GM19240 (cell line): Measurements from ENCODE around the gene SPON2.
A peak's percentile ranks its signal among the peaks of the same experiment; 100 is the strongest.

Source experiments
- DNase-seq: peaks from one replicate; pipeline ENCODE4 v3.0.0; 2011; ENCODE audit warnings: low spot score; ENCODE audit not compliant: insufficient read length

SPON2 gene

DNA sequence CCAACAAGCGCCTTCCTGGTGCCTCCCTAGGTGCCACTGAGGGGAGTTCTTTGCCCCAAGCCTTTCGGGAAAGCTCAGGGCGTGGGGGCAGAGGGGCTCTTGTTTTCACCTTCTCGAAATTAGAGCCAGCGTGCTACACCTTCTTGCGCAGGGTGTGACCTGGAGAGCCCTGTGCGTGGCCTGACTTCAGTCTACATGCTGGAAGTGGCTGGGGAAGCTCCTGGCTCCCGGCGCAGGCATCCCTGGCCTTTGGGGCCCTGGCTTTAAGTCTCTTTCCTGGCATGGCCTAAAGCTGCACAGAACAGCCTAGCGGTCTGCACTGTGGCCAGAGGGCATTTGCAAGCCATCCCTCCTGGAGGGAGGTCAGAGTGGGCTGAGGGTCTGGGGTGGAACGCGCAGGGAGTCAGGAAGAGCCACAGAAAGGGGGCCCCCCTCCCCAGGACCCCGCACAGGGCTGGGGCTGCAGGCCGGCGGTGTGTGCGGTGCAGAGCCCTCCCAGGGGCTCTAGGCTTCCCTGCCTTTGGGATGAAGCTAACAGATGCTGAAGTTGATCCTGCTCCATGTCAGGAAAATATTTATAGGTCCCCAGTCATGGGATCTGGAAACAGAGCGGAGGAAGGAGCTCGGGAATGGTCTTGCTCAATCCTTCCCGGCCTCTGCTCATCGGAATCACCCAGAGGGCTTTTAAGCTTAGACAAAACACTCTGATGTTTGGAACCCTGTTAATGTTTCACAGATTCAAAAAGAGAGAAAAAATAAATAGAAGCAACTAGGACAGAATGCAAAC, 781 bp upstream of the SPON2 start:
- no peak for DNase-seq

DNA sequence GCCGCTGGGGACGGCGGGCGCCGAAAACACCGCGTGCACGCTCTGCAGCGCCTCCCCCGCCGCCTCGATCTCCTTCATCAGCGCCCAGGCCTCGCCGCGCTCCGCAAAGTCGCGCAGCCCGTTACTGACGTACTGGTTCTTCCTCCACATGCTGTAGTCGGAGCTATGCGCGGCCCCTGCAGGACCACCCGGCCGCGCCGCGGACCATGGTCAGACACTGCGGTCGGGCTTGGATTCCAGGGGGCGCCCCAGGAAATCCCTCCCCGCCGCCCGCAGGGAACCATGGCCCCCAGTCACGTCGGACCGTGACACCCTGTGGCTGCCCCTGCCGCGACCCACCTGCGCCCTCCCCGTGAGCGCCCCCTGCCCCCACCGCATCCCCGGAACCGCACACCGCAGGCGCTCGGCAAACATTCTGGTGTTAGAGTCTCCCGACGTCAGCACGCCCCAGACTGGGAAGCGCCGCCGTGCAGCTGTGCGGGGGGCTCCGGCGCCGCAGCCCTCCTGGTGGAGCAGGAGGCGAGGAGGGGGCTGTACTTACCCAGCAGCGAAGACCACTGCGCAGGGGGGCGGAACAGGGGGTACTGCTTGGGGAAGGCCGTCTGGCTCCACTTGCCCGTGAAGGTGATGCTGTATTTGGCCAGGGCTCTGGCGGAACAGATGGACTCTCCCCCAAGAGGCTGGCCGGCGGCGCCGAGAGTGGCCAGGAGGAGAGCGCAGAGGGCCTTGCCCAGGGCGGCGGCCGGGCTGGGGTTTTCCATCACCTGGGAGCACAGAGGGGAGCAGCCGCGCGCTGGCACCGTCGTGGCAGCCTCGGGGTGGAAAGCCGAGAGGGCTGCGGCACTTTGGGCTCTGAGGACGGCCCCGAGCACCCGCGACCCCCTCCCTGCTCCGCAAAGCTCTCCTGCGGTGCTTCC, 814 bp downstream of the SPON2 start:
- no peak for DNase-seq

GRCh38 chr4:1170976-1171310, 1.4 kb downstream of the SPON2 start:
- DNase-seq = no peak

- DNase-seq = no peak
Measured at GRCh38 chr4:1170156-1170975, 2.0 kb downstream of the SPON2 start.

DNA sequence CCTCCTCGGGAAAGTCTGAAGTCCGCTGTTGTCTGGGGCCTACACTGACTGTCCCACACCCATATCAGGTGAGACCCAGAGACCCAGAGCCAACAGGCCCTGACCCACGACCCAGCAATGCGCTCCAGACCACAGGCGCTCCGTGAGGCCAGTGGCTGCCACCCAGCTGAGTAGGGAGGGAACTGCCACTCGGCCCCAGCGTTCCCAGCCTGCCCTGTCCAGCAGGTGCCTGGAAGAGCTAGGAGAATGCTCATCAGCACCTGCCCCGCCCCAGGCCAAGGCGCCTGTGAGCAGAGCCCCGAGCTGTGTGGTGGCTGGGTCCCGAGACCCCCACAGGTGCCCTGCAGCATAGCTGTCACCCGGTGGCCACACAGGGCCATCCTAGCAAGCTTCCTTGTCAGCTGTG, 2.7 kb downstream of the SPON2 start:
- DNase-seq = no peak

GRCh38 chr4:1169171-1169671, 3.2 kb downstream of the SPON2 start:
- no peak for DNase-seq

DNA sequence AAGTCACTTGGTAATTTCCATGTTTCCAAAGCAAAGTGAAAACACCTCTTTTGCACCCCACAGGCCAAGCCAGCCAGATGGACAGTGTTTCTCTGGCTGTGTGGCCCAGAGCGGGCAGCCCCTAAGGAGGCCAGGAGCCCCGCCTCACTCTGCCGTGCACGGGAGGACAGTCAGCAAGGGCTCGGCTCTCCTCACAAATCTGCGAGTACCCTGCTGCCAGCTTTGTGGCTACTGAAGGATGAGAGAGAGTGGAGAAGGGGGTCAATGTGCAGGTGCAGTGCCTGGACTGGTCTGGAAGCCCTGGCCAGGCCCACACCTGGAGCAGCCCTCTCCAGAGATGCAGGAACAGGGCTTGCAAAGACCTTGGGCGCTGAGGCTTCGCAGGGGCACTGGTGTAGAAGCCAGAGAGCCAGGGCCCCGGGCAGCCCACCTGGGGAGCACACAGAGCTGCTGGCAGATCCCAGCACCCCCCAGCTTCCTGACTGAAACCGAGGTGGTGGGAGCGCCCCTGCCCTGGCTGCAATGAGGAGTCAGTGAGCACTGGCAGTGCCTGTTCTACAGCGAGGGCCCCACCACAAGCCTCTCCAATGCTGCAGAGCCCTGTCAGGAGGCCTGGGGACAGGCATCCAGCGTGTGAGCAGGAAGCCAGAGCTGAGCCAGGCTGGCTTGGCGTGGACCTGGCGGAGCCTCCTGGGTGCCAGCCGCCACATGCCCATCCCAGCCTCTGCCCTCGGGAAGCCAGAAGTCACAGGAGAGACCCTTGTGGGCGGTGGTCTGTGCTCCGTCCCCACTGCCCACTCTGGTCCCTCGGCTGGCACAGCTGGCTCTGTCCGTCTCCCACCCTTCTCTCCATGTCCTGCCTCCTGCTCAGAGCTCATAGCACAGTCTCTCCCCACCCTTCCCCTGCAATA, 3.9 kb downstream of the SPON2 start:
- DNase-seq = no peak

GRCh38 chr4:1167244-1167949, 5.0 kb downstream of the SPON2 start:
- DNase-seq = peak; percentile 72

- DNase-seq = no peak
Measured at GRCh38 chr4:1166509-1167243, 5.7 kb downstream of the SPON2 start.

DNA sequence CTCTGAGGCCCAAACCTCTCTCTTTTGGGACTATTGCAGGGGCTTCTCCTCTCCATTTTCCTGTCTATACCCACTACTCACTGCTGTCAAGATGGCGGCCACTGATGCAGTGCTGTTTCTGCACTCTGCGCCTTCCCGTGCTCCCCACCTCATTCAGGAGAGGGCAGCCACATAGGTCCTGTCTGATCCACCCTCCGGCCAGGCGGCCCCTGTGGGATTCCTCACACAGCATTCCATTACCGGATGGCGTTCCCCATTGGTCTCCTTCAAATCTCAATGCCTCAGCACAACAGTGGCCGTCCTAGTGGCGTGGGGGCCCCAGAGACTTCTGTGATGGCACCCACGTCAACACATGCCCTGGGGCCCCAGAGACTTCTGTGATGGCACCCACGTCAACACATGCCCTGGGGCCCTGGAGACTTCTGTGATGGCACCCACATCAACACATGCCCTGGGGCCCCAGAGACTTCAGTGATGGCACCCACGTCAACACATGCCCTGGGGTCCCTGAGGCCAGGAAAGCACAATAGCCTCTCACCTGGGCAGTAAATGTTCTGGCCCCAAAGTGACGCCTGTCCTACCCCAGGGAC, 7.3 kb downstream of the SPON2 start:
- no peak for DNase-seq

- DNase-seq = no peak
Measured at GRCh38 chr4:1164444-1164843, 7.9 kb downstream of the SPON2 start.

DNA sequence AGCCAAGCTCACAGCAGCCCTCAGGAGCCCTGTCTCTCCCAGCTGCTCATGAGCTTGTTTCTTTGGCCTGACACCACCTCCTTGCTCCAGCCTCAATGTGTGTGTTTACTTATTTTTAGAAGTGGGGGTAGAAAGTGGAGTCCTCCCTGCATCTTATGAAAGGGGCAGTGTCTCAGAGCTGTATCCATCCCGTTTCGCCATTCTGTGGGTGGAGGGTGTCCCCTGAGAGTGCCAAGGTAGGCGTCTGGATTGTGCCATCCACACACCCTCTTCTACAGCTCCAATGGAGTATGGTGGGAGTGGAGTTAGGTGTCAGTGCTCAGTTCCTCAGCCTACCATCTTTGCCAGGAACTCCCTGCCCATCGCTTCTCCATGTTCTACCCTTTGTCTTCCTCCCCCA, 8.3 kb downstream of the SPON2 start:
- DNase-seq = no peak

- DNase-seq = no peak
Measured at GRCh38 chr4:1160351-1160750, 12.0 kb downstream of the SPON2 start.

DNA sequence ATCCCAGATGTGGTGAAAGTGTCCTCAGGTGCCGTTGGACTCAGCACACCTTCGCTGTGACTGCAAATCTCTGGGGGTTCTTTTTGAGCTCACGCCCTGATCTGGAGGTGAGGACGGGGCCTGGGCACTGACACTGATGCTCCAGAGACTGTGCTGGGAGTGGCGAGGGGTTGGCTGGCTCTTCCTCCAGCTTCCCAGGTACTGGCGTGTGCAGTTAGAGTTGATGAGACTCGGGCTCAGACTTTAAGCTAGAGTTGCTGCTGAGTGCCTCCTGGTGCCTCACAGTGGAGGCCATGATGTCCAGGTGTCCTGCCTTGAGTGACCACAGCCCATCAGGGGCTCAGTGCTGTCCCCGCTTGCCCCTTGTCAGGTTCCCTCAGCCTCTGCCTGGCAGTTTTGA, 16.3 kb downstream of the SPON2 start:
- DNase-seq = no peak

GRCh38 chr4:1155314-1155713, 17.1 kb downstream of the SPON2 start:
- no peak for DNase-seq

- no peak for DNase-seq
Measured at GRCh38 chr4:1154523-1155182, 17.7 kb downstream of the SPON2 start.

DNA sequence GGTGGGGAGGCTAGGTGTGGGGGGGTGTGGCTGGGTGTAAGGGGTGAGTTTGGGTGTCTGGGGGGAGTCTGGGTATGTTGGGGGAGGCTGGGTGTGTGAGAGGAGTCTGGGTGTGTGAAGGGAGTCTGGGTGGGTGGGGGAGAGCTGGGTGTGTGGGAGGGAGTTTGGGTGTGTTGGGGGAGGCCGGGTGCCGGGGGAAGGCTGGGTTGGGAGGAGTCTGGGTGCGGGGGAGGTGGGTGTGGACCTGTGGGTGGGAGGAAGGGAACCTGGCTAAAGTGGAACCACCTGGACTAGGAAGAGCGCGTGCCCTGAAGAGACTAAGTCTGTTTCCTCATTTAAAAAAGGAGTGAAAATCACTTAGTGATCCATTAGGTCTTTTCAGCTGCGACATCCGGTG, 18.3 kb downstream of the SPON2 start:
- DNase-seq = no peak

GRCh38 chr4:1153567-1154090, 18.8 kb downstream of the SPON2 start:
- DNase-seq = no peak
